HG03432 (cell line): ENCODE results near the gene KDM2B.

Experiments
- ATAC-seq: cut with Tn5 transposase; IDR thresholded peaks from one replicate; pipeline ENCODE4 v1.9.1; 2021; ENCODE audit warnings: mild to moderate bottlenecking, moderate library complexity; ENCODE audit not compliant: unreplicated experiment

Gene KDM2B

GRCh38 chr12:121532503-121533393 is 48.1 kb downstream of the KDM2B start:
- no peak for ATAC-seq

- ATAC-seq: no peak
Measured at GRCh38 chr12:121531356-121531750, 49.5 kb downstream of the KDM2B start.

- peak; percentile 41 for ATAC-seq
Measured at GRCh38 chr12:121530600-121531355, 50.0 kb downstream of the KDM2B start.

GRCh38 chr12:121529184-121529583 is 51.6 kb downstream of the KDM2B start:
- no peak for ATAC-seq

- no peak for ATAC-seq
Measured at GRCh38 chr12:121525411-121525810, 55.4 kb downstream of the KDM2B start.

- no peak for ATAC-seq
Measured at GRCh38 chr12:121524196-121524916, 56.5 kb downstream of the KDM2B start.

- ATAC-seq: peak; percentile 33
Measured at GRCh38 chr12:121523741-121524140, 57.1 kb downstream of the KDM2B start.

GRCh38 chr12:121522971-121523370 is 57.9 kb downstream of the KDM2B start:
- peak; percentile 58 for ATAC-seq

GRCh38 chr12:121520586-121521086 is 60.2 kb downstream of the KDM2B start:
- no peak for ATAC-seq

- no peak for ATAC-seq
Measured at GRCh38 chr12:121520119-121520518, 60.7 kb downstream of the KDM2B start.

- no peak for ATAC-seq
Measured at GRCh38 chr12:121519227-121519626, 61.6 kb downstream of the KDM2B start.

- ATAC-seq: no peak
Measured at GRCh38 chr12:121518656-121519055, 62.2 kb downstream of the KDM2B start.

- no peak for ATAC-seq
Measured at GRCh38 chr12:121516437-121517011, 64.3 kb downstream of the KDM2B start.

- ATAC-seq: no peak
Measured at GRCh38 chr12:121515615-121516014, 65.2 kb downstream of the KDM2B start.

- ATAC-seq: peak; percentile 57
Measured at GRCh38 chr12:121514184-121514742, 66.6 kb downstream of the KDM2B start.

- peak; percentile 78 for ATAC-seq
Measured at GRCh38 chr12:121513464-121514183, 67.2 kb downstream of the KDM2B start.

GRCh38 chr12:121512561-121512960 is 68.3 kb downstream of the KDM2B start:
- ATAC-seq: no peak

GRCh38 chr12:121511916-121512315 is 68.9 kb downstream of the KDM2B start:
- no peak for ATAC-seq

- ATAC-seq: no peak
Measured at GRCh38 chr12:121509339-121509738, 71.5 kb downstream of the KDM2B start.

- no peak for ATAC-seq
Measured at GRCh38 chr12:121508533-121508932, 72.3 kb downstream of the KDM2B start.
